Kasumi-1 (cell line): Measurements from ENCODE around the gene LRGUK.
A peak's percentile ranks its signal among the peaks of the same experiment; 100 is the strongest.
"Not testable (repeated sequence)": the region's sequence is repeated elsewhere in the genome, so short reads cannot be mapped to it uniquely, and the experiment has no call there.

Experiments
- DNase-seq, 2 experiments: peaks; one replicate each; lab custom pipeline; 2025; lab: John Stamatoyannopoulos, UW

Gene LRGUK

DNA sequence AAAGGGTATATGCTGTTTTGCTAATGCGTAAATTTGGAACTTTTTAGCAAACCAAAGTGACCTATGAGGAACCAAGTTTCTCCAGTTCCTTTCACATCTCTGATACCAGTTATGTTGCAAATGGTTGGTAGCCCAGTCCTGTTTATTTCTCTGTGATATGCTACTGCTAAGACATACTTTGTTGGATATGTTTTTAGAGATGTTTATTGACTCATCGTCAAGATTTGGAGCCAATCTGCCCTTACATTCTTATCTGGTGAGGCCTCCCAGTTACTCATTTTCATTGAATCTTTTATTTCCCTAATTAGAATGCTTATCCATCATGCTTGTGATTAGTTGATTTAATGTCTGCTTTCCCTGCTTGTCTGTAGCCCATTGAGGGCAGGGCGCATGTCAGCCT, 58.9 kb downstream of the LRGUK start:
- no peak for DNase-seq

- no peak for DNase-seq
Measured at GRCh38 chr7:134186801-134187200, 59.7 kb downstream of the LRGUK start.

GRCh38 chr7:134187893-134188292, 60.8 kb downstream of the LRGUK start:
- DNase-seq = no peak

GRCh38 chr7:134188311-134188710, 61.2 kb downstream of the LRGUK start:
- DNase-seq = no peak

- DNase-seq = no peak
Measured at GRCh38 chr7:134189559-134189958, 62.4 kb downstream of the LRGUK start.

- no peak for DNase-seq
Measured at GRCh38 chr7:134191876-134192275, 64.7 kb downstream of the LRGUK start.

GRCh38 chr7:134193240-134193639, 66.1 kb downstream of the LRGUK start:
- no peak for DNase-seq

DNA sequence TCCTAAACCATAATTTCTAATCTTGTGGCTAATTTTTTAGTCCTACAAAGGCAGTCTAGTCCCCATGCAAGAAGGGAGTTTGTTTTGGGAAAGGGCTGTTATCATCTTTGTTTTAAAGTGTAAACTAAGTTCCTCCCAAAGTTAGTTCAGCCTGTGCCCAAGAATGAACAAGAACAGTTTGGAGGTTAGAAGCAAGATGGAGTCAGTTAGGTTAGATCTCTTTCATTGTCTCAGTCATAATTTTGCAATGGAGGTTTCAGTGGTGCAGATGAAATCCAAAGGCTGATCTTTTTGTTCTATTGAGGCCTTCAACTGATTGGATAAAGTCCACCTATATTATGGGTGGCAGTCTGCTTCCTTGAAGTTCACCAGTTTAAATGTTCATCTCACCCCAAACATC, 68.1 kb downstream of the LRGUK start:
- no peak for DNase-seq

DNA sequence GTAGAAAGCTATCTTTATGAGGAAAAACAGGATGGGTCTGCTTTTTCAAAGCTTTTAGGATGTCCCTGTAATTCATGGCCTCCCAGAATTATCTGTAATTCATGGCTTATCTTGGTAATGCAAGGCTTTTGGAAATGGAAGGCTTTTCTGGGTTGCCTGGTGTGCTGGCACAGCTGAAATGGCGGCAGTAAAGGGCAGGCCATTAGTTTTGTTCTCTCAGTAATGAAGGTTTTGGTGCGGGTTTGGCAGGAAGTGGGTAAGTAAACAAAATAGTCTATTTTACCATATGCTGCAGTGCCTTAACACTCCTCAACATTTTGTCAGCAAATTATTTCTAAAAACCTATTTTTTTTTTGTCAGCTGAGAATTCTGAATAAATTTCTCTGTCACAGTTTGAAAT, 69.3 kb downstream of the LRGUK start:
- no peak for DNase-seq

GRCh38 chr7:134197345-134197744, 70.2 kb downstream of the LRGUK start:
- DNase-seq = no peak

- DNase-seq = no peak
Measured at GRCh38 chr7:134200970-134201369, 73.8 kb downstream of the LRGUK start.

GRCh38 chr7:134201569-134202261, 74.6 kb downstream of the LRGUK start:
- no peak for DNase-seq

DNA sequence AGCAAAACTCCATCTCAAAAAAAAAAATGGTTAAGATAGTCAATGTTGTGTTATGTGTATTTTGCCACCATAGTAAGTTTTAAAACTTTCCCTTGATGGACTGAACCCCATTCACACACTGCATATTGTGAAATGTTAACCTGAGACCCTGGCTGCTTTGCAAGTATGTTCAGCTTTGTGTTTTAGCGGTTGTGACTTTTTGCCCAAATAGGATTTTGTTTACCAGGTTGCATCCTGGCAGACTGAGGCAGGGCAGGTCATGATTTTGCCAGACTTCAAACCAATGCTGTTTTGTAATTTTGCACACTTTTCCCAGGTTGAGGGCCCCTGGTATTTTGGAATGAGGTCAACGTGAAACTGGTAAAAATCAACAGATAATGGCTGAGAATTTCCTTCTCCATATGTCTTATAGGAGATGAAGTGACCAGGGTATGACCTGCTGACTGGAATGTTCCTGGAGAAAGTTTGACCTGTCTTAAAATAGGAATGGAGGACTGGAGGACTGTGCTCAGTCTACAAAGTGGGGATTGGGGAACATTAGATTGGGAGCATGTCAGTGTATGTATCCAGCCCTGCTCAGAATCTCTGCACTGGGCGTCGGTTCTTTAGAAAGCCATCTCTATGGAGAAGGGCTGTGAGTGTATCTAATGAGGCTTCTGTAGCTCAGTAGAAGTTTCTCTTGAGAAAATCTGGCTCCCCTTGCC, 76.2 kb downstream of the LRGUK start:
- no peak for DNase-seq

- no peak for DNase-seq
Measured at GRCh38 chr7:134209322-134210015, 82.3 kb downstream of the LRGUK start.

DNA sequence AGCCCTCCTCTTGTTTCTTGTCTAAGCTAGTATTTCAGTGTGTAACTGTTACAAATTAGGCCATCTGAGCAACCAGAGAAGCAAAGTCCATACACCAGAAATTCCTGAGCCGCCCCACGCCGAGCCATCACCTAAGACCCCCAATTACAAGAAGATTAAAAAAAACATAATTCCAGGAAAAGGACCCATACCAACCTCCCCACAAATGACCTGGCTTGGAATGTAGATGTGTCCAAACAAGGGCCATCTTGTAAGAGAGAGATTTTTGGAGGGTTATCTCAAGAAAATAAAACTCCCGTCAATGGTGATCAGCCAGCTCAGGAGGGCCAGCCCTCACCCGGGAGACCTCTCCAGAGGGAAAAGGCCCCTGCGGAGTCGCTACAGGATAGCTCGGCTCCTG, 83.1 kb downstream of the LRGUK start:
- DNase-seq = no peak

DNA sequence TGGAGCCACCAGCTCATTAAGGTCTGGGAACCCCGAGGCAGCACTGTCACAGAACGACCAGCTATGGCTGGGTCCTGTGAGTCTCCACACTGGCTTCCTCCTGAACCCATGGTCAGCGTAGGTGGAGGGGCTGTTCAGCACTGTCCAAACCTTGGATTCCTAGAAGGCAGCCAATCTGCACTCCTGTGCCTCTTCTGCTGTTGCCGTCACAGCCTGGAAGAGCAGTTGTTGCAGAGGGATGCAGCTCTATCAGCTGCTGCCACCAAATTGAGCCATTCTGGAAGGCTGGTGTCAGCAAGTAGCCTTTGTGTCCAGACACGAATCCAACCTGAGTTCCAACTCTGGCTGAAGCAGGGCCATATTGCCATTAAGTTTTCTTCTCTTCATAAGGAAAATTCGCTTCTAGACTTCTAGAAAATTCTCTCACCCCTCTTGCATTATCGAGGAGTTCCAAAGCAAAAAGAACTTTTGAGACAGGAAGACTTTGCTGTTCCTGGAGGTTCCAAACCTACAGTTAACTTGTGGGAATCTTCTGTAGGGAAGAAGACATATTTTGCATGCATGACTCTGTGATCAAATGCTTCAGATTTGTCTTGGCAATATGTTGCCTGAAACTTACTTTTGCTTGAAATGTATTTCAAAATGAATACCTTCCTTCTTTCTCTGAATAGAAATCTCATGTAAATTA, 84.0 kb downstream of the LRGUK start:
- DNase-seq = no peak

DNA sequence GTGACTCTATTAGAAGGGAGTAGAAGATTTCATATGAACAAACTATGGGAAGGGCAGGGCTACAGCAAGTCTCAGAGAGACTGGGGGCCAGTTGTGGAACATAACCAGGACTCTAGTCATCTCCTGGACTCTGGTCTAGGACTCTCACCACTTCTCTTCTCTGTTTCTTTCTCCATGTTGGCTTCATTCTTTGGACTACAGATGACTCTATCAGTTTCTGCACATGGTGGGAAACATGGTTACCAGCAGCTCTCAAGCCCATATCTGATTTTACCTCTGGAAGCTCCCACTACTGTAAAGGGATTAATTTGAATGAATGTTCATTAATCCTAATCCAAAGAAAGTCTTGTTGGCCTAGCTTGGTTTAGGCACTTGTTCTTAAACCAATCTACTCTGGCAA, 84.7 kb downstream of the LRGUK start:
- no peak for DNase-seq

- DNase-seq = peak; percentile 2 to 15
Measured at GRCh38 chr7:134212576-134213546, 85.7 kb downstream of the LRGUK start.

GRCh38 chr7:134220236-134220635, 93.1 kb downstream of the LRGUK start:
- DNase-seq = no peak

GRCh38 chr7:134231296-134231695, 104.2 kb downstream of the LRGUK start:
- DNase-seq = not testable (repeated sequence)

GRCh38 chr7:134234216-134234615, 107.1 kb downstream of the LRGUK start:
- DNase-seq = no peak
